ENCODE data around the gene TRIM54.
"Not testable (repeated sequence)": the region's sequence is repeated elsewhere in the genome, so short reads cannot be mapped to it uniquely, and the experiment has no call there.

TRIM54 gene

DNA sequence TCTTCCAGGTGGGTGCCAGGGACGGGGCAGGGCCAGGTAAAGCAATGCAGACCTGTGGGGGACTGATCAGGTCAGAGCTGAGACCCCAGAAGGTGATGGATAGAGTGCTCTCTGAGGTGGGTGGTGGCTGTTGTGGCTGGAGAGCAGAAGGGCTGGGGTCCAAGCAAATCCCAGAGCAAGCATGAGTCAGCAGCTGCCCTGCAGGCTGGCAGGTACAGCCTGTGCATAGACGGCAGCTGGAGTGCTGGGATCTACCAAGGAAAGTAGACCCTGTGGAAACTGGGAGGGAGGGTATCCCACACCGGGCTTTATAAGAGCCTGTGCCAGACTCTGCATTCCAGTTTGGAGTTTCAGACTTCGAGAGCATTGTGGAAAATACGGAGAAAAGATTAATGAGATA, 663 bp downstream of the TRIM54 start:
- DNase-seq (ENCODE audit: low read depth), result no peak

GRCh38 chr2:27284996-27285395, 2.8 kb downstream of the TRIM54 start:
- no peak for DNase-seq (ENCODE audit: low read depth)

DNA sequence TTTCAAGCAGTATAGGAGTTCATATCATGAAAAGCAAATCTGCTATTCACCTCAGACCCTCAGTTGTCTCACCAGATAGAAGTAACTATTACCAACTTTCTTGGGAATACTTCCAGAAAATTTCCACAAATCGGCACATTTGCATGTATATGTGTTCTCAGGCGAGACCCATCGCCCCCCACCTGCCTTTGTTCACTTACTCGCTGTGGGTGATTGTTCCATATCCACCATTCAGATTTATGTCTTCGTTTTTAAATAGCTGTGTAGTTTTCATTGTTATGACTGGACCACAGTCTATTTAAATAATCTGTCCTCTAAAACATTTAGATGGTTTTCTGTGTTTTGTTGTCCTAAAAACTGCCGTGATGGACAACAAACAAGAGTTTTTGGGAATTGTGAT, 3.3 kb downstream of the TRIM54 start:
- no peak for DNase-seq (ENCODE audit: low read depth)

- DNase-seq (ENCODE audit: low read depth), result no peak
These were observed 6.4 kb downstream of the TRIM54 start for GRCh38 chr2:27288610-27289009.

GRCh38 chr2:27290549-27290948, 8.3 kb downstream of the TRIM54 start:
- DNase-seq (ENCODE audit: low read depth), result no peak

GRCh38 chr2:27291865-27292264, 9.6 kb downstream of the TRIM54 start:
- no peak for DNase-seq (ENCODE audit: low read depth)

DNA sequence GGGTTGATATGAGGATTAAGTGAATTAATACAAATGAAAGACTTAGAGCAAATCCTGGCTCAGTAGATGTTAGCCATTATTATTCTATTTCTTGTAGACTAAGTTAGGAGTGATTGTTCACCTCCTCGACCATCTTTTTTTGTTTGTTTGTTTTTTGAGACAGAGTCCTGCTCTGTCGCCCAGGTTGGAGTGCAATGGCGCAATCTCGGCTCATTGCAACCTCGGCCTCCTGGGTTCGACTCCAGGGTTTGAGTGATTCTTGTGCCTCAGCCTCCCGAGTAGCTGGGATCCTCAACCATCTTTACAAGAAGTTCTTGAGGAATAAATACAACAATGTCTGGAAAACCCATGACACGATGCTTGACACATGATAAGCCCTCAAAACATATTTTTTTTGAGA, 12.7 kb downstream of the TRIM54 start:
- DNase-seq (ENCODE audit: low read depth), result no peak

DNA sequence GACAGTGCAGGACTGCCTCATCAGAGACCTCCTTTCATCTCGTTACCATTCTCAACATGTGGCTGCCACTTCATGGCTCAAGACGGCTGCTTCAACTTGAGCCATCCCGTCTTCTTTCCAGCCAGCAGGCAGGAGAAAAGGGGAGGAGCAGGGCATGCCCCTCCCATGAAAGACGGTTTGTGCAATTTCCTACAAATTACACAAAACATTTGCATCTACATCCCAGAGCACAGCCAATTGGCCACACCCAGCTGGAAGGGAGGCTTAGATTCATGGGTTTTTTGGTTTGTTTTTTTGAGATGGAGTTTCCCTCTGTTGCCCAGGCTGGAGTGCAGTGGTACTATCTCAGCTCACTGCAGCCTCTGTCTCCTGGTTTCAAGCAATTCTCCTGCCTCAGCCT, 14.3 kb downstream of the TRIM54 start:
- DNase-seq (ENCODE audit: low read depth), result no peak

DNA sequence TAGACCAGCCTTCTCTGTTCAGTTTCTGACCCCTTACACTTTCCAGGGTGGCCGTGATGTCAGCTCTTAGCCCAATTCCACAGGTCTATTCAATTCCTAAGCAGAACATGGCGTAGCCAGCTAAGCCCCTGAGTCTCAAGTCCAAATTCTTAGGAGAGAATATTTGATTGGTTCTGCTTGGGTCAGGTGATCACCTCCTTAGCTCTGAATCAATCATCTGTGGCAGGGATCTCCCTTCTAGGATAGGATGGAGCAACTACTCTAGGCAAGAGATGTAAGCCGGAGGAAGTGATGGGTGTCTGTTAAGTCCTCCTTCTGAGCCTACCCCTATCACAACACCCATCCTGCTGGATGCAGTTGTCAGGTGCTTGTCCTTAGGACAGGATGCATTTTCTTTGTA, 15.0 kb downstream of the TRIM54 start:
- no peak for DNase-seq (ENCODE audit: low read depth)

DNA sequence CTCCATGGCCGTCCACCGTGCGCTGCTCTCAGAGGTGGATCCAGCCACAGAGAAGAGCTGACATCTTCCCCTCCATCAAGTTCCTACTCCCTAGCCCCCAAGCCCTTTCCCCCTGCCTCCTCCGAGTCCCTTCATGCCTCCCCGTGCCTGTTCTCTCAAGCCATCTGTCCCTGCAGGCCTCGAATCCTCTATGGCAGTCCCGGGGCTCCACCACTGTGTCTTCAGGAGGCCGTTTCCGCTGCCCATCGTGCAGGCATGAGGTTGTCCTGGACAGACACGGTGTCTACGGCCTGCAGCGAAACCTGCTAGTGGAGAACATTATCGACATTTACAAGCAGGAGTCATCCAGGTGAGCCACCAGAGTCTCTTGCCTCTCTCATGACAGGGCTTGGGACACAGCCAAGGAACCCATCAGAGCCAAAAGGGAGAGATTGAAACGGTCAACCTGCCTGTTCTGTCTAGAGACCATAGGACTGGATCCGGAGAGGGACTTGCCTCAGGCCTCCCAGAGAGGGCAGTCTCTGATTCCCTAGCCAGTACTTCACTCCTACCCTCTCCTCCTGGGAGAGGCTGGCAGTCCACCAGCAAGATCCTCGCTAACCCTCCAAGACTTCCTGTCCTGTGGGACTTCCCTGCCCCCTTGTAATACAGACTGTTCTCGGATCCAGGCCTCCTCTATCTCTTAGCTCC, 16.3 kb downstream of the TRIM54 start:
- DNase-seq (ENCODE audit: low read depth), result no peak

DNA sequence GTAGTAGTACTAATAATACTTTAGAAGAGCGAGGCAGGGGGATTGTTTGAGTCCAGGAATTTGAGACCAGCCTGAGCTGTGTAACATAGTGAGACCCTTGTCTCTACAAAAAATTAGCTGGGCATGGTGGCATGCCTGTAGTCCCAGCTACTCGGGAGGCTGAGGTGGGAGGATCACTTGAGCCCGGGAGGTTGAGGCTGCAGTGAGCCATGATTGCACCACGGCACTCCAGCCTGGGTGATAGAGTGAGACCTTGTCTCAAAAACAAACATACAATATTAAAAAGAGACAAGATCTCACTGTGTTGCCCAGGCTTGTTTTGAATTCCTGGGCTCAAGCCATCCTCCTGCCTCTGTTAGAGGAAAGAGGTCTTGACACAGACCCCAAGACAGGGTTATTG, 18.4 kb downstream of the TRIM54 start:
- DNase-seq (ENCODE audit: low read depth), result not testable (repeated sequence)

- peak; percentile 62 for DNase-seq (ENCODE audit: low read depth)
These were observed 21.1 kb downstream of the TRIM54 start for GRCh38 chr2:27303093-27304025.

GRCh38 chr2:27304488-27305240, 22.4 kb downstream of the TRIM54 start:
- DNase-seq (ENCODE audit: low read depth), result no peak

GRCh38 chr2:27305516-27305915, 23.3 kb downstream of the TRIM54 start:
- DNase-seq (ENCODE audit: low read depth), result no peak

- DNase-seq (ENCODE audit: low read depth), result no peak
These were observed 23.9 kb downstream of the TRIM54 start for GRCh38 chr2:27306136-27306535.

- no peak for DNase-seq (ENCODE audit: low read depth)
These were observed 24.5 kb downstream of the TRIM54 start for GRCh38 chr2:27306573-27307286.

- no peak for DNase-seq (ENCODE audit: low read depth)
These were observed 25.0 kb downstream of the TRIM54 start for GRCh38 chr2:27307287-27307544.

DNA sequence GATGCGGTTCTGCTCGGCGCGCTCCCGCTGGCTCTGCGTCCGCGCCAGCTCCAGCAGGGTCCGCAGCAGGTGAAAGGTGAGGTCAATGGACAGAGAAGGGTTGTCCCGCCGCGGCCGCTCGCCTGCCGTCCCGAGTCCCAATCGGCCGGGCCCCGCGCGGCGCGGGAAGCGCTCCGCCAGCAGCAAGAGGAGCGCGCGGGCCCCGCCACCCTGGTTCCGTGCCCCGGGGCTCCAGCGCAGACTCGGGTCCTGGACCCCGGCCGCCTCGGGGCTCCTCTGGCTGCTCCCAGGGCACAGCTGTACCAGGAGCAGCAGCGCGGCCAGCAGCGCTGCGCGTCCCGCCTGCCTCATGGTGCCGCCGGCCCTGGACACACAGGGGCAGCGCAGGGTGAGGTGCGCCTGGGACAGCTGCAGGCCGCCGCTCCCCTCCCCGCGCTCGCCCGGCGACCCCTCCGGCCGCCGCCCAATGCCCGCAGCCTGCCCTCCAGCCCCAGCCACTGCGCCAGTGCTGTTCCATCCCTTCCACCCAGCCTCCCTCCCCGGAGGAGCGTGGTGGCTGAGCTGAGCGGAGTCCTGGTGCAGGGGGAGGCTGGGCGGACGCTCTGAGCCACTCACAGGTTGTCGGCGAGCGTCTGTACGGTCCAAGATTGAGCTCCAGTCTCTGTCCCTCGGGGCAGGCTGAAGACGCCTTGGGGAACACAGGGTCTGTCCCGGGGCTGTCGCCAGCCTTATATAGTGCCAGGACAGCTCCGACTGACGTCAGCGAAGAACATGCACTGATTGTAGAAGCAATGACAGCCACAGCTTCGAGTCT, 25.5 kb downstream of the TRIM54 start:
- DNase-seq (ENCODE audit: low read depth), result no peak

GRCh38 chr2:27308359-27308881, 26.2 kb downstream of the TRIM54 start, which contains the start of gene UCN:
UCN (minus strand) TSS chr2:27308445; CDS start chr2:27307895, 550 bp downstream.
- DNase-seq (ENCODE audit: low read depth), result peak; percentile 48

GRCh38 chr2:27309651-27310050, 27.4 kb downstream of the TRIM54 start:
- no peak for DNase-seq (ENCODE audit: low read depth)

DNA sequence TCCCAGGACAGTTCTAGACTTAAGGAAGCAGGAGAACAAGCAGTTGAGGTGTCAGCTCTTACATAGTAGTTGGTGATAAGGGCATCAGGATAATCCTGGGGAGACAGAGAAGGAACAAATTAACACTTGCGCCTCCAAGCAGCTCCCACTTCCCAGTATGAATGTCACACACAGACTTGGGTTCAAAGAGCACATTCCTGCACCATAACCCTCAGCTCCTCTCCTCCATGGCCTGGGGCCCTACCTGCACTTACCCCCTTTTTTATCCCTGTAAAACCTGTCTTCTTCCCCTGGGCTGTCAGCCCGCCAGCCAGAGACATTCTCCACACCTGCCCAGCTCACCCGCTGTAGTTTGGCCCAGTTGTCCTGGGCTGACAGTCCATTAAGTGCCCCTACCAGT, 29.9 kb downstream of the TRIM54 start:
- DNase-seq (ENCODE audit: low read depth), result no peak
